A549 (cell line): ENCODE data around the gene GPX5. TPM values are rescaled to one million over a fixed set of nuclear protein-coding genes. Genes with fewer than 3 reads are reported as not detected.

ENCODE experiments used
- ATAC-seq, 2 experiments: fragments of 200-7000 bp in 1 of 2; fragments of >200 bp in 1 of 2; cut with Nextera tagmentation in 1 of 2; cut with Tn5 transposase in 1 of 2; 3 replicates each; pipeline versions ENCODE4 v1.8.0 to v1.9.1; 2018 to 2020; ENCODE audit warnings: mild to moderate bottlenecking in 1 of 2, moderate library complexity in 1 of 2
- CTCF ChIA-PET: fragments of 300-600 bp; sonication (Branson Sonifier 250); formaldehyde crosslinking; extraction: SDS; loops from one replicate; lab custom pipeline; 2021; ENCODE audit warnings: antibody characterized with exemption, inconsistent platforms; lab: Yijun Ruan, JAX
- POLR2A ChIA-PET: fragments of 350-600 bp; formaldehyde crosslinking; extraction: SDS; loops from one replicate; lab custom pipeline; 2021; ENCODE audit warnings: antibody characterized with exemption, inconsistent platforms; lab: Yijun Ruan, JAX
- DNase-seq, 2 experiments: peaks; one replicate each; pipeline versions ENCODE4 v3.0.0 to v3.0.0-alpha.2; 2011 to 2016; ENCODE audit warnings: low read depth in 1 of 2, low spot score in 1 of 2
- FAIRE-seq: peaks from 2 replicates; lab custom pipeline; 2011; peaks lifted over from hg19 to GRCh38; lab: Jason Lieb, UNC
- H3K27ac ChIP-seq, 2 experiments: fragments of >200 bp; sonication (Bioruptor Twin); formaldehyde crosslinking; 3 replicates each; pipeline ENCODE4 v1.5.1; 2016 to 2017
- H3K4me1 ChIP-seq: fragments of >200 bp; sonication (Bioruptor Twin); formaldehyde crosslinking; 3 replicates; pipeline ENCODE4 v1.6.1; 2016
- H3K4me2 ChIP-seq: fragments of >200 bp; sonication (Bioruptor Twin); formaldehyde crosslinking; 3 replicates; pipeline ENCODE4 v1.6.1; 2016
- H3K4me3 ChIP-seq: fragments of >200 bp; sonication (Bioruptor Twin); formaldehyde crosslinking; 3 replicates; pipeline ENCODE4 v1.5.1; 2016
- H3K9me3 ChIP-seq: fragments of >200 bp; sonication (Bioruptor Twin); formaldehyde crosslinking; 3 replicates; pipeline ENCODE4 v1.6.1; 2016
- CBX2 ChIP-seq: fragments of 200-600 bp; sonication (generic); IDR thresholded peaks from 2 replicates; pipeline ENCODE4 v1.6.1; 2016; ENCODE audit warnings: low read depth, mild to moderate bottlenecking, borderline replicate concordance
- CBX8 ChIP-seq: fragments of 200-600 bp; sonication (generic); IDR thresholded peaks from 2 replicates; pipeline ENCODE4 v1.6.1; 2016
- CEBPB ChIP-seq, 2 experiments: fragments of >200 bp in 1 of 2; sonication (Bioruptor Twin) in 1 of 2; formaldehyde crosslinking in 1 of 2; IDR thresholded peaks; 2 replicates each; pipeline ENCODE4 v1.6.1; 2012 to 2016
- CHD4 ChIP-seq: fragments of 200-600 bp; sonication (generic); IDR thresholded peaks from 2 replicates; pipeline ENCODE4 v1.6.1; 2016; ENCODE audit warnings: antibody characterized with exemption, mild to moderate bottlenecking, borderline replicate concordance
- EHMT2 ChIP-seq: fragments of 200-600 bp; sonication (generic); IDR thresholded peaks from 2 replicates; pipeline ENCODE4 v1.6.1; 2016; ENCODE audit warnings: antibody characterized with exemption, low read depth, mild to moderate bottlenecking, moderate library complexity
- EP300 ChIP-seq, 2 experiments: fragments of >200 bp; sonication (Bioruptor Twin); formaldehyde crosslinking; IDR thresholded peaks; 2 replicates in 1 of 2; 3 replicates in 1 of 2; pipeline ENCODE4 v1.6.1; 2016 to 2017
- ESRRA ChIP-seq: fragments of 150-350 bp; IDR thresholded peaks from 2 replicates; pipeline ENCODE4 v1.6.1; 2014; ENCODE audit warnings: mild to moderate bottlenecking, low read length, borderline replicate concordance
- FOSL2 ChIP-seq, 2 experiments: fragments of 450-650 bp in 1 of 2; fragments of >200 bp in 1 of 2; sonication (Bioruptor Twin) in 1 of 2; formaldehyde crosslinking; IDR thresholded peaks; 2 replicates each; pipeline versions ENCODE4 v1.5.0 to v1.6.1; 2016 to 2020; ENCODE audit warnings: mild to moderate bottlenecking in 1 of 2, moderate library complexity in 1 of 2
- FOXS1 ChIP-seq: fragments of 250-450 bp; sonication (Bioruptor Pico); IDR thresholded peaks from 2 replicates; pipeline ENCODE4 v1.5.0; 2020; ENCODE audit warnings: mild to moderate bottlenecking, moderate library complexity
- GATA3 ChIP-seq: IDR thresholded peaks from 2 replicates; pipeline ENCODE4 v1.6.1; 2012; ENCODE audit warnings: borderline replicate concordance
- HOXB5 ChIP-seq: fragments of 250-450 bp; sonication (Bioruptor Pico); IDR thresholded peaks from 2 replicates; pipeline ENCODE4 v1.5.0; 2020; ENCODE audit warnings: mild to moderate bottlenecking, moderate library complexity
- JUNB ChIP-seq: fragments of >200 bp; sonication (Bioruptor Twin); formaldehyde crosslinking; IDR thresholded peaks from 2 replicates; pipeline ENCODE4 v1.6.1; 2016
- KDM5A ChIP-seq: fragments of 200-600 bp; sonication (generic); IDR thresholded peaks from 2 replicates; pipeline ENCODE4 v1.6.1; 2016; ENCODE audit warnings: antibody characterized with exemption, mild to moderate bottlenecking
- MAX ChIP-seq: IDR thresholded peaks from 2 replicates; pipeline ENCODE4 v1.6.1; 2012
- MAZ ChIP-seq: fragments of 150-350 bp; IDR thresholded peaks from 2 replicates; pipeline ENCODE4 v1.6.1; 2014; ENCODE audit warnings: antibody characterized with exemption, low read depth, low read length, borderline replicate concordance
- MYC ChIP-seq: IDR thresholded peaks from 2 replicates; pipeline ENCODE4 v1.6.1; 2012; ENCODE audit warnings: mild to moderate bottlenecking, inconsistent platforms, low read length, improper control_type of control experiment, borderline replicate concordance
- PBX3 ChIP-seq: IDR thresholded peaks from 2 replicates; pipeline ENCODE4 v1.6.1; 2012
- POLR2AphosphoS2 ChIP-seq: conservative IDR thresholded peaks from 2 replicates; pipeline ENCODE4 v1.6.1; 2012; ENCODE audit warnings: low read length, improper control_type of control experiment, inconsistent platforms
- RAD21 ChIP-seq, 2 experiments: fragments of >200 bp in 1 of 2; sonication (Bioruptor Twin) in 1 of 2; formaldehyde crosslinking in 1 of 2; IDR thresholded peaks in 1 of 2; conservative IDR thresholded peaks in 1 of 2; 2 replicates in 1 of 2; 3 replicates in 1 of 2; pipeline ENCODE4 v1.6.1; 2012 to 2018; ENCODE audit warnings: inconsistent platforms in 1 of 2
- RARB ChIP-seq: fragments of 250-450 bp; sonication (Bioruptor Pico); IDR thresholded peaks from 2 replicates; pipeline ENCODE4 v1.8.0; 2021; ENCODE audit warnings: mild to moderate bottlenecking, moderate library complexity
- REST ChIP-seq: fragments of 200-600 bp; sonication (generic); IDR thresholded peaks from 2 replicates; pipeline ENCODE4 v1.6.1; 2016; ENCODE audit warnings: antibody characterized with exemption, mild to moderate bottlenecking, moderate library complexity
- TFCP2L1 ChIP-seq: fragments of 250-450 bp; sonication (Bioruptor Pico); IDR thresholded peaks from 2 replicates; pipeline ENCODE4 v1.5.0; 2021; ENCODE audit warnings: mild to moderate bottlenecking
- ZC3H11A ChIP-seq: fragments of 450-650 bp; IDR thresholded peaks from 2 replicates; pipeline ENCODE4 v1.6.1; 2014; ENCODE audit warnings: antibody characterized with exemption, mild to moderate bottlenecking
- WGBS: methylation state at CpG from one replicate; pipeline ENCODE4 v1.1.6; 2017; ENCODE audit errors: missing lambda C conversion rate; 5-methylcytosine and 5-hydroxymethylcytosine counted together
- polyA plus RNA-seq, 4 experiments: library from polyadenylated mRNA; depleted of rRNA in 3 of 4; stranded (reverse); fragments of >200 nt; fragmentation: RNase III in 1 of 4; extraction: RNeasy Plus Mini Kit Qiagen cat#74134 plus additional on column Dnase treatment in 1 of 4; gene quantifications; 2 replicates in 3 of 4; 3 replicates in 1 of 4; pipeline ENCODE4 v1.2.3, GENCODE V29; 2011 to 2017

GPX5 gene
- polyA plus RNA-seq, 2 of the 4 experiments (the other 2 are of a cell fraction) = not detected

- TF ChIP-seq REST = no peak
- no peak for TF ChIP-seq MYC
- no peak for TF ChIP-seq JUNB
- no peak for TF ChIP-seq MAX
- TF ChIP-seq CBX2 = no peak
- no peak for TF ChIP-seq EP300 (IDR thresholded peaks at IDR 0.05)
- TF ChIP-seq MAZ = no peak
- TF ChIP-seq POLR2AphosphoS2 = no peak
- TF ChIP-seq RARB = no peak
- Histone ChIP-seq H3K4me2 (no peak within 1 kb of the TSS), H3K27ac (no peak within 1 kb of the TSS), H3K4me3 (no peak within 1 kb of the TSS), H3K9me3 (no peaks in the 10 kb centered on the region), H3K4me1 (no peaks in the 10 kb centered on the region)
- CTCF ChIA-PET = interaction anchor here (0.7 kb wide), 1 partner anchor 27 kb away, joined by 3 read pairs; no protein-coding TSS in a partner anchor
- POLR2A ChIA-PET = no interaction called here
- ATAC-seq (no peak), FAIRE-seq (no peak), DNase-seq (no peak)
- 24% methylated on average over 4 of the region's 4 CpGs for WGBS
Observed at GRCh38 chr6:28515676-28516075, 10.0 kb upstream of the GPX5 start, which contains the start of gene GPX6. GPX6 (minus strand) TSS chr6:28515793; CDS start chr6:28515743, 50 bp downstream.

GRCh38 chr6:28517964-28518363 lies 7.7 kb upstream of the GPX5 start:
- Histone ChIP-seq H3K4me2 (no peak overlapping the region), H3K4me3 (no peak overlapping the region), H3K9me3 (no peaks in the 10 kb centered on the region), H3K27ac (no peak overlapping the region), H3K4me1 (no peaks in the 10 kb centered on the region)
- ATAC-seq (no peak), DNase-seq (no peak), FAIRE-seq (no peak)
- POLR2A ChIA-PET = no interaction called here
- 0% methylated on average over 2 of the region's 2 CpGs for WGBS
- TF ChIP-seq RAD21 (conservative IDR thresholded peaks at IDR 0.05 in 1 of 2, IDR thresholded peaks at IDR 0.05 in 1 of 2) (no peak), CBX8 (no peak), MAZ (no peak), KDM5A (no peak), FOXS1 (CRISPR knock-in tag) (no peak), MYC (no peak), CEBPB (IDR thresholded peaks at IDR 0.05) (no peak), HOXB5 (CRISPR knock-in tag) (no peak), EHMT2 (no peak), JUNB (no peak), CBX2 (no peak), TFCP2L1 (CRISPR knock-in tag) (no peak), ESRRA (no peak), GATA3 (no peak), CHD4 (no peak), PBX3 (no peak), ZC3H11A (no peak), FOSL2 (IDR thresholded peaks at IDR 0.05) (no peak), FOSL2 (CRISPR knock-in tag; IDR thresholded peaks at IDR 0.05) (no peak)
- CTCF ChIA-PET = interaction anchor here (1.0 to 1.3 kb wide), 2 partner anchors 24 to 167 kb away, joined by 3 to 4 read pairs; no protein-coding TSS in a partner anchor
